HepG2 (cell line): ENCODE measurements around the gene SLC23A3. TPM values are rescaled to one million over a fixed set of nuclear protein-coding genes. Genes with fewer than 3 reads are reported as not detected.

Experiments used
- IKZF4 ChIP-seq: sonication (generic); formaldehyde crosslinking; IDR thresholded peaks from 2 replicates; pipeline ENCODE4 v1.5.1; 2020; ENCODE audit warnings: borderline replicate concordance, mild to moderate bottlenecking, low read depth, missing genetic modification reagents; ENCODE audit errors: not compliant biosample characterization
- NR2F6 ChIP-seq, 2 experiments: IDR thresholded peaks; 2 replicates each; pipeline ENCODE4 v1.6.1; 2016; ENCODE audit warnings: antibody characterized with exemption in 1 of 2, mild to moderate bottlenecking in 1 of 2
- REL ChIP-seq: sonication (generic); formaldehyde crosslinking; conservative IDR thresholded peaks from 2 replicates; pipeline ENCODE4 v1.8.0; 2022; ENCODE audit warnings: mild to moderate bottlenecking, missing genetic modification reagents, moderate library complexity
- SAFB2 ChIP-seq: sonication (generic); formaldehyde crosslinking; IDR thresholded peaks from 2 replicates; pipeline ENCODE4 v1.5.1; 2020; ENCODE audit warnings: missing genetic modification reagents, low read depth, mild to moderate bottlenecking, borderline replicate concordance
- ZNF326 ChIP-seq: sonication (generic); formaldehyde crosslinking; IDR thresholded peaks from 2 replicates; pipeline ENCODE4 v1.4.0; 2020; ENCODE audit warnings: missing genetic modification reagents, borderline replicate concordance
- ZNF530 ChIP-seq: sonication (generic); formaldehyde crosslinking; IDR thresholded peaks from 2 replicates; pipeline ENCODE4 v1.5.0; 2020; ENCODE audit warnings: low read depth, mild to moderate bottlenecking, missing genetic modification reagents
- ZNF607 ChIP-seq: sonication (generic); formaldehyde crosslinking; IDR thresholded peaks from 2 replicates; pipeline ENCODE4 v1.5.1; 2020; ENCODE audit warnings: missing genetic modification reagents, mild to moderate bottlenecking, borderline replicate concordance
- polyA plus RNA-seq, 8 experiments: library from polyadenylated mRNA; depleted of rRNA in 3 of 8; stranded (reverse) in 7 of 8; unstranded in 1 of 8; fragments of >200 nt; fragmentation: Illumina TruSeq in 4 of 8; extraction: Trizol in 4 of 8; gene quantifications; 2 replicates each; pipeline versions ENCODE4 v1.2.1 to v1.2.3, GENCODE V29; 2011 to 2016; ENCODE audit warnings: low read depth in 4 of 8, missing spikeins in 1 of 8, mixed read lengths in 1 of 8; ENCODE audit not compliant: insufficient read depth in 1 of 8
- total RNA-seq, 5 experiments: library from RNA; depleted of rRNA; stranded (reverse); fragments of >200 nt; fragmentation: Illumina TruSeq; extraction: Trizol; gene quantifications; 2 replicates each; pipeline ENCODE4 v1.2.3, GENCODE V29; 2016; ENCODE audit warnings: low read depth in 1 of 5
- TF ChIP-seq, protein P1 (sequence below): sonication (generic); formaldehyde crosslinking; IDR thresholded peaks from 2 replicates; pipeline ENCODE4 v1.4.0; 2020; ENCODE audit warnings: missing genetic modification reagents, borderline replicate concordance
- TF ChIP-seq, protein P2 (sequence below): sonication (generic); formaldehyde crosslinking; IDR thresholded peaks from 2 replicates; pipeline ENCODE4 v1.8.1; 2022; ENCODE audit warnings: mild to moderate bottlenecking, missing genetic modification reagents
- TF ChIP-seq, protein P3 (sequence below): IDR thresholded peaks from 2 replicates; pipeline ENCODE4 v1.6.1; 2016; ENCODE audit warnings: missing compliant biosample characterization, missing genetic modification reagents, borderline replicate concordance
- TF ChIP-seq, protein P4 (sequence below): sonication (generic); formaldehyde crosslinking; IDR thresholded peaks from 2 replicates; pipeline ENCODE4 v1.8.1; 2022; ENCODE audit warnings: low read depth, mild to moderate bottlenecking, missing genetic modification reagents

The SLC23A3 gene
- total and polyA plus RNA-seq, 2 of the 13 experiments (the other 11 are each of a cell fraction or from before 2014, with no cell fraction given), result 0.38 to 0.78 TPM

DNA sequence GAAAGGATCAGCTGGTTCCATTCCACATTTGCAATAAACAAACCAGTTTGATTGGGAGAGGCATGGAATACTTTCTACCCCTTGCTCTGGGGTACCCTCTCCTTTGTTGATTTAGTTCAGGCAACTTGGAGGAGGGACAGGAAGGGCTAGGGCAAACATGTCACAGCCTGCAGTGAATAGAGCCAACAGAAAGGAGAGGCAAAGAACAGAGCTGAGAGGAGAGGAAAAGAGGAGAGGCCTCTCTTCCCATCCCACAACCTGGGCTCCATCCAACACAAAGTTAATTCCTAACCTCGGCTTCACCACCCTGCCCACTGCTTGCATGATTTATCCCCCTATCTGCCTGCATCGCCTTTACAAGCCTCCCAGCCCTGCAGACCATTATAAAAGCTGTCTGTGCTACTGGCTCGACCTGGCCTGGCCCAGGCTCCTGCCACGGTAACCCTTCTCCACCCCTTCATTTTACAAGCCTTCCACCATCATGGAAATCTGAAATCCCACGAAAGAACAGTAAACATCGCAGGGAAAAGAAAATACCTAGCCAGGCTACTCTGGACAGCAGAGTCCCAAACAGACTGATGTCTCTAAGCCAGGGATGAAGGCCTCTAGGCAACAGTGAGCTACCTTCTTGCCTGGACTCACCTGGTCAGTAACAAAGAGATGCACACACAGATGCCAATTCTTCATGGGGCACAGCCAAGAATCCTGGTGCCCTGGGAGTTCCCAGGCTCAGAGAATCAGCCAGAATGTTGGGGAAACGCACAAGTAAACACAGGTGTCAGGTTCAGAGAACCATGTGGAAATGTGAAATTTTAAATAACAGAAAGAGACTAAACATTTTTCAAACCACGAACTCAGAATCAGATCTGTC is 52.8 kb downstream of the SLC23A3 start (continued):
- TF ChIP-seq, protein P1, sequence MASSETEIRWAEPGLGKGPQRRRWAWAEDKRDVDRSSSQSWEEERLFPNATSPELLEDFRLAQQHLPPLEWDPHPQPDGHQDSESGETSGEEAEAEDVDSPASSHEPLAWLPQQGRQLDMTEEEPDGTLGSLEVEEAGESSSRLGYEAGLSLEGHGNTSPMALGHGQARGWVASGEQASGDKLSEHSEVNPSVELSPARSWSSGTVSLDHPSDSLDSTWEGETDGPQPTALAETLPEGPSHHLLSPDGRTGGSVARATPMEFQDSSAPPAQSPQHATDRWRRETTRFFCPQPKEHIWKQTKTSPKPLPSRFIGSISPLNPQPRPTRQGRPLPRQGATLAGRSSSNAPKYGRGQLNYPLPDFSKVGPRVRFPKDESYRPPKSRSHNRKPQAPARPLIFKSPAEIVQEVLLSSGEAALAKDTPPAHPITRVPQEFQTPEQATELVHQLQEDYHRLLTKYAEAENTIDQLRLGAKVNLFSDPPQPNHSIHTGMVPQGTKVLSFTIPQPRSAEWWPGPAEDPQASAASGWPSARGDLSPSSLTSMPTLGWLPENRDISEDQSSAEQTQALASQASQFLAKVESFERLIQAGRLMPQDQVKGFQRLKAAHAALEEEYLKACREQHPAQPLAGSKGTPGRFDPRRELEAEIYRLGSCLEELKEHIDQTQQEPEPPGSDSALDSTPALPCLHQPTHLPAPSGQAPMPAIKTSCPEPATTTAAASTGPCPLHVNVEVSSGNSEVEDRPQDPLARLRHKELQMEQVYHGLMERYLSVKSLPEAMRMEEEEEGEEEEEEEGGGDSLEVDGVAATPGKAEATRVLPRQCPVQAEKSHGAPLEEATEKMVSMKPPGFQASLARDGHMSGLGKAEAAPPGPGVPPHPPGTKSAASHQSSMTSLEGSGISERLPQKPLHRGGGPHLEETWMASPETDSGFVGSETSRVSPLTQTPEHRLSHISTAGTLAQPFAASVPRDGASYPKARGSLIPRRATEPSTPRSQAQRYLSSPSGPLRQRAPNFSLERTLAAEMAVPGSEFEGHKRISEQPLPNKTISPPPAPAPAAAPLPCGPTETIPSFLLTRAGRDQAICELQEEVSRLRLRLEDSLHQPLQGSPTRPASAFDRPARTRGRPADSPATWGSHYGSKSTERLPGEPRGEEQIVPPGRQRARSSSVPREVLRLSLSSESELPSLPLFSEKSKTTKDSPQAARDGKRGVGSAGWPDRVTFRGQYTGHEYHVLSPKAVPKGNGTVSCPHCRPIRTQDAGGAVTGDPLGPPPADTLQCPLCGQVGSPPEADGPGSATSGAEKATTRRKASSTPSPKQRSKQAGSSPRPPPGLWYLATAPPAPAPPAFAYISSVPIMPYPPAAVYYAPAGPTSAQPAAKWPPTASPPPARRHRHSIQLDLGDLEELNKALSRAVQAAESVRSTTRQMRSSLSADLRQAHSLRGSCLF (CRISPR knock-in tag), result no peak
- TF ChIP-seq ZNF607 (CRISPR knock-in tag), result no peak
- no peak for TF ChIP-seq NR2F6 (IDR thresholded peaks at IDR 0.05)
- TF ChIP-seq NR2F6 (CRISPR knock-in tag; IDR thresholded peaks at IDR 0.05), result peak; percentile 44; the same call in 1 of the 2 replicates
- no peak for TF ChIP-seq SAFB2 (CRISPR knock-in tag)
- no peak for TF ChIP-seq ZNF530 (CRISPR knock-in tag)
- TF ChIP-seq IKZF4, result no peak
- TF ChIP-seq, protein P2, sequence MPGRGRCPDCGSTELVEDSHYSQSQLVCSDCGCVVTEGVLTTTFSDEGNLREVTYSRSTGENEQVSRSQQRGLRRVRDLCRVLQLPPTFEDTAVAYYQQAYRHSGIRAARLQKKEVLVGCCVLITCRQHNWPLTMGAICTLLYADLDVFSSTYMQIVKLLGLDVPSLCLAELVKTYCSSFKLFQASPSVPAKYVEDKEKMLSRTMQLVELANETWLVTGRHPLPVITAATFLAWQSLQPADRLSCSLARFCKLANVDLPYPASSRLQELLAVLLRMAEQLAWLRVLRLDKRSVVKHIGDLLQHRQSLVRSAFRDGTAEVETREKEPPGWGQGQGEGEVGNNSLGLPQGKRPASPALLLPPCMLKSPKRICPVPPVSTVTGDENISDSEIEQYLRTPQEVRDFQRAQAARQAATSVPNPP (CRISPR knock-in tag), result no peak
- TF ChIP-seq REL (CRISPR knock-in tag), result no peak
- TF ChIP-seq, protein P3, sequence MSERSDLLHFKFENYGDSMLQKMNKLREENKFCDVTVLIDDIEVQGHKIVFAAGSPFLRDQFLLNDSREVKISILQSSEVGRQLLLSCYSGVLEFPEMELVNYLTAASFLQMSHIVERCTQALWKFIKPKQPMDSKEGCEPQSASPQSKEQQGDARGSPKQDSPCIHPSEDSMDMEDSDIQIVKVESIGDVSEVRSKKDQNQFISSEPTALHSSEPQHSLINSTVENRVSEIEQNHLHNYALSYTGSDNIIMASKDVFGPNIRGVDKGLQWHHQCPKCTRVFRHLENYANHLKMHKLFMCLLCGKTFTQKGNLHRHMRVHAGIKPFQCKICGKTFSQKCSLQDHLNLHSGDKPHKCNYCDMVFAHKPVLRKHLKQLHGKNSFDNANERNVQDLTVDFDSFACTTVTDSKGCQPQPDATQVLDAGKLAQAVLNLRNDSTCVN (CRISPR knock-in tag), result no peak
- TF ChIP-seq ZNF326 (CRISPR knock-in tag), result no peak
- TF ChIP-seq, protein P4, sequence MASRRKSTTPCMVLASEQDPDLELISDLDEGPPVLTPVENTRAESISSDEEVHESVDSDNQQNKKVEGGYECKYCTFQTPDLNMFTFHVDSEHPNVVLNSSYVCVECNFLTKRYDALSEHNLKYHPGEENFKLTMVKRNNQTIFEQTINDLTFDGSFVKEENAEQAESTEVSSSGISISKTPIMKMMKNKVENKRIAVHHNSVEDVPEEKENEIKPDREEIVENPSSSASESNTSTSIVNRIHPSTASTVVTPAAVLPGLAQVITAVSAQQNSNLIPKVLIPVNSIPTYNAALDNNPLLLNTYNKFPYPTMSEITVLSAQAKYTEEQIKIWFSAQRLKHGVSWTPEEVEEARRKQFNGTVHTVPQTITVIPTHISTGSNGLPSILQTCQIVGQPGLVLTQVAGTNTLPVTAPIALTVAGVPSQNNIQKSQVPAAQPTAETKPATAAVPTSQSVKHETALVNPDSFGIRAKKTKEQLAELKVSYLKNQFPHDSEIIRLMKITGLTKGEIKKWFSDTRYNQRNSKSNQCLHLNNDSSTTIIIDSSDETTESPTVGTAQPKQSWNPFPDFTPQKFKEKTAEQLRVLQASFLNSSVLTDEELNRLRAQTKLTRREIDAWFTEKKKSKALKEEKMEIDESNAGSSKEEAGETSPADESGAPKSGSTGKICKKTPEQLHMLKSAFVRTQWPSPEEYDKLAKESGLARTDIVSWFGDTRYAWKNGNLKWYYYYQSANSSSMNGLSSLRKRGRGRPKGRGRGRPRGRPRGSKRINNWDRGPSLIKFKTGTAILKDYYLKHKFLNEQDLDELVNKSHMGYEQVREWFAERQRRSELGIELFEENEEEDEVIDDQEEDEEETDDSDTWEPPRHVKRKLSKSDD (CRISPR knock-in tag), result no peak
